Effector CD4-positive, alpha-beta T cell (primary cell): ENCODE results near the gene SLC9A3.

Experiments
- DNase-seq: peaks from one replicate; pipeline ENCODE4 v3.0.0-alpha.2; 2020

Gene SLC9A3

GRCh38 chr5:424301-425110, 99.7 kb downstream of the SLC9A3 start:
- no peak for DNase-seq

DNA sequence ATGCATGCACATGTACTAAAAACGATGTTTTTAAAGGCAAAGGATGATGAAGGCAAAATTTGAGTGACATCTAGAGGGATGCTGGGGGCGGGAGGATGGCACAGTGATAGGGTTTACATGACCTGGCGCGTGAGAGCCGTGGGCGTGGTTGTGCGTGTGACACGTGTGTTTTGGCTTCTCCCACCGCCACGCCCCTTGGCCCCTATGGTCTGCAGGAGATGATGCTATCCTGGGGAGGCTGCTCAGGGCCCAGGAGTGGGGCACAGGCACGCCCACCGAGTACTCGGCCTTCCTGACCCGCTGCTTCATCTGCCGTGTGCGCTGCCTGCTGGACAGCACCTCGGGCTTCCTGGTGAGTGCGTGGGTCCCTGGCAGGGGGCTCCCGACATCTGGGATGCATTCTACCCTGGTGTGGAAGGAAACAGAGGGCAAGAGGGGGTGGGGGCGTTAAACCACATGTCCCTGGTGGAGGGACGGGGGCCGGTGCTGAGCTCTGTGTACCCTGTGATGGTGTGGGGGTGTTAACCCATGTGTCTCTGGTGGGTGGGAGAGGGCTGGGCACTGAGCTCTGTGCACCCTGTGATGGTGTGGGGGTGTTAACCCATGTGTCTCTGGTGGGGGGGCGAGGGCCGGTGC, 100.5 kb downstream of the SLC9A3 start:
- no peak for DNase-seq

GRCh38 chr5:423233-423565, 101.0 kb downstream of the SLC9A3 start:
- no peak for DNase-seq

GRCh38 chr5:422323-423232, 101.7 kb downstream of the SLC9A3 start:
- no peak for DNase-seq

DNA sequence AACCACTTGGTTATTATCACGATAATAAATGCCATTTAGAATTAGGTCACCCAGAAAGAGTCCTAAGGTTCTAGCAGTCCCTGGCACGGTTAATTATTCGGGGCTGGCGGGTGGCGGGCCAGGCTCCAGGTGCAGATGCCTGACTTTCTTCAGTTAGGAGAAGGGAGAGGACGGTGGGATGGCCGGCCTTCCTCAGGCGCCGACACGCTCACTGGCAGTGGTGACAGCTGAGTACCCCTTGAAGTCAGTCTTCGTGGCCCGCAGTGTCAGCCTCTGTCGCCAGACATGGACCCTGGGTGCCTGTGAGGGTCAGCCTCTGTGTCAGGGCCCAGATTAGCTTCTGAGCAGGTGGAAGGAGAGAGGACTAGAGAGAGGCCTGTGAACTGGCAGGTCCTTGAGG, 102.3 kb downstream of the SLC9A3 start:
- no peak for DNase-seq

DNA sequence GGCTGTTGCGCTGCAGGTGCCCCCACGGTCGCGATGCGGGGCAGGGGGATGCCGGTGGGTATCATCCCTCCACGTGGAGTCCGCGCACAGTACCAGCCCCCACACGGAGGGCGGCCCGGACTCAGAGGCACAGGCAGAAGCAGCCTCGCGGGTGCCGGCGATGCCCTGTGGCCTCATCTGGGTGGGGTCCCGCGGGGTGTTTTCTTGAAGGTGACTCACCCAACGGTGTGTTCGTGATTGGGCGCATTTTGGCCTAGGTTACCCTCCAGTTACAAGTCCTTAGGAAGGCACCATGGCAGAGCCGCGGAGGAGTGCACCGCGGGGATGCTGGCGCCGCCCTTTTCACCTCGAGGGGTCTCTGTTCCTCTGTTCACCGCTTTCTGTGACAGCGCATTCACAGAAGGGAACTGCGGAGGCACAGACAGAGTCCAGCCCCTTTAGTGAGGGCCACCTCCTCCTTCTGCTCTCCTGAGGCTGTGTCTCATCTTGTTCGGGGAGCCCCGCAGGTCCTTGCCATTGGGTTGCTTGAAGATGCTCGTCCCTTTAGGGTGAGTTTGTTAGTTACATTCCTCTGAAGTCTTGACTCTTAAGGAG, 102.9 kb downstream of the SLC9A3 start:
- DNase-seq: no peak

- DNase-seq: no peak
Measured at GRCh38 chr5:420632-421286, 103.5 kb downstream of the SLC9A3 start.
